GM20000 (cell line): ENCODE results near the gene KRTAP19-1.
A peak's percentile ranks its signal among the peaks of the same experiment; 100 is the strongest.

Experiments used
- DNase-seq: peaks from one replicate; pipeline ENCODE4 v3.0.0; 2012; ENCODE audit warnings: low spot score
- TF ChIP-seq, protein P1 (sequence below): IDR thresholded peaks from 2 replicates; pipeline ENCODE4 v1.5.1; 2012; ENCODE audit warnings: mild to moderate bottlenecking, control low read depth; ENCODE audit errors: extremely low read depth, missing control alignments

The KRTAP19-1 gene

DNA sequence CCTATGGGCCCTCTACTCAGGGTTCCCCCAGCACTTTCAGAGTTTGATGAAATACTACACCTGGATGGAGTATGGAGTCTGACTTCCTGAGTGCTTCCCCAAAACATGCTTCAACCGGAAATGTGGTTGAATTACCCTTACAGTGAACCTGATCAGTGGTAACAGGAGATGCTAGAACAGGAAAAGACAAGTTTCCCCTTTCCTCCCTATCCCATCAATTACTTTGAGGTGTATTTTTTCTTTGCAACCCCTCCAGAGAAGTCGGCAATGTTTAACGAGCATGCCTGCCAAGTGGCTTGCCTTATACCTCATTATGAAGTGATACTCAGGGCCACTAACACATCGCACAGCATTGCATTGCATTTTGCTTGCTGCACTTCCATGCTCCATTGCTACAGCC, 33.1 kb downstream of the KRTAP19-1 start:
- no peak for DNase-seq
- TF ChIP-seq, protein P1, sequence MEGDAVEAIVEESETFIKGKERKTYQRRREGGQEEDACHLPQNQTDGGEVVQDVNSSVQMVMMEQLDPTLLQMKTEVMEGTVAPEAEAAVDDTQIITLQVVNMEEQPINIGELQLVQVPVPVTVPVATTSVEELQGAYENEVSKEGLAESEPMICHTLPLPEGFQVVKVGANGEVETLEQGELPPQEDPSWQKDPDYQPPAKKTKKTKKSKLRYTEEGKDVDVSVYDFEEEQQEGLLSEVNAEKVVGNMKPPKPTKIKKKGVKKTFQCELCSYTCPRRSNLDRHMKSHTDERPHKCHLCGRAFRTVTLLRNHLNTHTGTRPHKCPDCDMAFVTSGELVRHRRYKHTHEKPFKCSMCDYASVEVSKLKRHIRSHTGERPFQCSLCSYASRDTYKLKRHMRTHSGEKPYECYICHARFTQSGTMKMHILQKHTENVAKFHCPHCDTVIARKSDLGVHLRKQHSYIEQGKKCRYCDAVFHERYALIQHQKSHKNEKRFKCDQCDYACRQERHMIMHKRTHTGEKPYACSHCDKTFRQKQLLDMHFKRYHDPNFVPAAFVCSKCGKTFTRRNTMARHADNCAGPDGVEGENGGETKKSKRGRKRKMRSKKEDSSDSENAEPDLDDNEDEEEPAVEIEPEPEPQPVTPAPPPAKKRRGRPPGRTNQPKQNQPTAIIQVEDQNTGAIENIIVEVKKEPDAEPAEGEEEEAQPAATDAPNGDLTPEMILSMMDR = no peak

DNA sequence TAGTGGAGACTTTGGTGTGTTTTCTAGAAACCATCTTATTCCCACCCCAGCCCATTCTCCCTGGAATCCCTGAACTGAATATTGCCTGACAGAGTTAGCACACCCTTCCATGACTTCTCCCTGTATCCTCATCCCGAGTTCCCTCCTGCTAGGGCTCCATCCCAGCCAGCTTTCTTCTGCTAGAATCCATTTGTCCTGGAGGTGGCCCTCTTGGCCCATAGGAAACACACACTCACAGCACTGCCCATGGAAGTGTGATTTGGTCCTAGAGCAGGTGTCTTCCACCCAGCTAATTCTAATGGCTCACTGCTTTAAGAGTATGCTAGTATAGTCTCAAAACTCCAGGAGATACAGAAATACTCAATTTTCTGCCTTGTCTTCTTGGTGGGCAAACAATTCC, 36.0 kb downstream of the KRTAP19-1 start:
- TF ChIP-seq, protein P1 = no peak

DNA sequence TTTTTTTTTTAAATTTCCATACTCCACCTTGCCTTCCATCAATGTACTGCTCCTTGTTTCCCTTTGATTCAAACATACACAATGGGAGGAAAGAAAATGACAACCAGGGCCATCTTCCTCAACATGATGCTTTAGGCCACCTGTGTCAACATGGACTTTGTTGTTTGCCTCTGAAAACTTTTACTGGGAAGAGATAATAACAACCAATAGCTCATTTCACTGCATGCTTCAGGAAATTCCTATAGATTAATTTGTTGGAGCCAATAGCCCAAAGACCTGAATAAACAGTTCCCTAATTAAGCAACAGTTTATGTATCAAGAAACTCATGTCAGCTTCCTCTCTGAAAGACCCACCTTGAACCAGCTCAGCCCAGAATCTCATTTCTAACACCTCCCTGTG, 36.9 kb downstream of the KRTAP19-1 start:
- TF ChIP-seq, protein P1 = no peak
- DNase-seq = no peak

More for the DNA sequence above, 36.0 kb downstream of the KRTAP19-1 start:
- no peak for DNase-seq

DNA sequence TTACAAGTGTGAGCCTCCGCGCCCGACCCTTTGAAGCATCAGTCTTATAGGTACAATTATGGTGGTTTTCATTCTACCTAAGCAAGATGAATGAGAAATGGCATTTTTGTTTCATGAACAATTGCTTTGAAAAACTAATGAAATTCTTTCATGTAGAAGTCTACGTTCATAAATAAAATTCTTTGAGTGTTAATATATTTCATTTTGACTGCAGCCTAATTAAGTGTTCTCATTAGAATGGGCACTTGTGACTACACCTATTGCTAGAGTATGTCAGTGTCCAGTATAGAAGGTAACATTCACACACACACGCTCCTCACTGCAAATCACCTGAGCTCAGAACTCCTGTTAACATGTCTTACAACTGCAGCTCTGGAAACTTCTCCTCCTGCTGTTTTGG, 40.2 kb downstream of the KRTAP19-1 start, which contains the start of gene KRTAP15-1:
Gene KRTAP15-1 (plus strand): TSS at position 301 of the 400 bp plus-strand sequence. CDS start 53 bp downstream, at position 354.
- no peak for DNase-seq
- TF ChIP-seq, protein P1 = no peak

DNA sequence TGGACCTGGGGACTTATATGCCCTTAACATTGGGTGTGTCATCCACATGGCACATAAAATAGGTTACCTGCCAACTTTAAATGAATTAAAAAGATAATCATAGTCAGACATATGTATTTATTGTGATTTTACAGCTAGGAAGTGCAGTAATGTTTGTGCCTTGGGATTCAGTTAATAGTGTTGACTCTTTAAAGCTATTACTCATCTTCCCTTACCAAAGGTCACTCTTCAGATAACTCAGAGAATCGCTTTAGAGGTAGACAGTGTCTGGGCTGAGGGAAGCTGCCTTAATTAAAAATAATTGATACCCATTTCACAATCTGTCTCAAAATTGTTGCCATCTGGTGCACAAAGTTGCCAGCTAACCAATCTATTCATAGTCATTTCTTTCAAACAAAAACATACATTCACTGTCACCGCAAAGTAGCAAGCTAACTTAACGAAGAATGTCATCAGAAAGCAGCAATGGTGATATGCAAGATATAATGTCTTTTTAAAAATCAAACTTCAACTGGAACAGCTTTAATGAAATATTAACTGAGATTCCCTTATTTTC, 43.1 kb downstream of the KRTAP19-1 start:
- DNase-seq = no peak
- TF ChIP-seq, protein P1 = no peak

DNA sequence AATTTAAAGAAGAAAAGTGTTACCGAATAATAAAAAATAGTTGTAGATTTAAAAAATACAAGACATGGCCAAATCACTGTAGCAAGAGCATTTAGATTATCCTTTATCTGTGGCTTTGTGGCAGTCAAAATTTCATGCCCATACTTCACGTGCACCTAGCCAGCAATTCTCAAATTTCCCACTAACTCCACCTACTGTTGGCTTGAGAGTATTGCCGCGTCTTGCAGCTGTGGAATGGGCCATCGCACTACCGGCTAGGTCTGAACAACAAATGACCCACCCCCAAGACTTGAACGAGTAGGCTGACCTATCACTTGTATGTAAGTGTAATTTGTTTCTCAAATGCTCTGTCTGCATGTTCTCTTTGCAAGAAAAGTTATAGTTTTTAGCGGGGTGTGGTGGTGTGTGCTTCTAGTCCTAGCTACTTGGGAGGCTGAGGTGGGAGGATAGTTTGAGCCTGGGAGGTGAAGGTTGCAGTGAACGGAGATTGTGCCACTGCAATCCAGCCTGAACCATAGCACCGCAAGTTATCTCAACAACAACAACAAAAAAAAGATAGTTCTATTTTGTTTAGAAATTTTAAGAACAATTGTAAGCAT, 46.0 kb downstream of the KRTAP19-1 start:
- DNase-seq = no peak
- TF ChIP-seq, protein P1 = peak; percentile 22

DNA sequence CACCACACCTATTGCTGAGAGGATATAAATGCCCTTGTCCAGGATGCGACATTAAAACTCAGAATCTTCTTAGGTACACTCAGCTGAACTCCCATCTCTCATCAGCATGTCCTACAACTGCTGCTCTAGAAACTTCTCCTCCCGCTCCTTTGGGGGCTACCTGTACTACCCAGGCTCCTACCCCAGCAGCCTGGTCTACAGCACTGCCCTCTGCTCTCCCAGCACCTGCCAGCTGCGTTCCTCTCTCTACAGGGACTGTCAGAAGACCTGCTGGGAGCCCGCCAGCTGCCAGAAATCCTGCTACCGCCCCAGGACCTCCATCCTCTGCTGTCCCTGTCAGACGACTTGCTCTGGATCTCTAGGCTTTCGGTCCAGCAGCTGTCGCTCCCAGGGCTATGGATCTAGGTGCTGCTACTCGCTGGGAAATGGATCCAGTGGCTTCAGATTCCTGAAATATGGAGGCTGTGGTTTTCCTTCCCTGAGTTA, 50.0 kb downstream of the KRTAP19-1 start, which contains the start of gene KRTAP13-4:
Gene KRTAP13-4 (plus strand): TSS at position 51 of the 486 bp plus-strand sequence. CDS start 56 bp downstream, at position 107.
- TF ChIP-seq, protein P1 = no peak
- no peak for DNase-seq
